Prostate gland (tissue), 2 donors: Measurements from ENCODE around the gene FHIT. TPM values are rescaled to one million over a fixed set of nuclear protein-coding genes. Genes with fewer than 3 reads are reported as not detected.

Experiments
- DNase-seq: peaks from one replicate; pipeline ENCODE4 v3.0.0-alpha.2; 2019; ENCODE audit warnings: low spot score
- H3K27ac ChIP-seq, 2 donors: fragments of 200-600 bp; sonication (generic); 2 replicates each; pipeline ENCODE4 v1.5.1; 2017 to 2019
- H3K27me3 ChIP-seq: fragments of 200-600 bp; sonication (generic); replicated peaks from 2 replicates; pipeline ENCODE4 v1.5.1; 2019; ENCODE audit not compliant: insufficient read depth
- H3K36me3 ChIP-seq, 2 donors: fragments of 200-600 bp; sonication (generic); 1 replicate in 1 of 2; 2 replicates in 1 of 2; pipeline versions ENCODE4 v1.5.1 to v1.8.1; 2017 to 2019
- H3K4me1 ChIP-seq: fragments of 200-600 bp; sonication (generic); replicated peaks from 2 replicates; pipeline ENCODE4 v1.5.1; 2019
- H3K4me3 ChIP-seq, 2 donors: fragments of 200-600 bp; sonication (generic); 2 replicates each; pipeline ENCODE4 v1.5.1; 2017 to 2019
- H3K9me3 ChIP-seq: fragments of 200-600 bp; sonication (generic); 2 replicates; pipeline ENCODE4 v1.5.1; 2017
- CTCF ChIP-seq, 4 experiments: fragments of 200-600 bp in 2 of 4; fragments of 450-650 bp in 2 of 4; sonication (generic) in 2 of 4; IDR thresholded peaks; 1 replicate in 3 of 4; 2 replicates in 1 of 4; pipeline ENCODE4 v1.5.1; 2016 to 2019; ENCODE audit warnings: antibody characterized with exemption in 4 of 4, mild to moderate bottlenecking in 2 of 4, moderate library complexity in 2 of 4
- POLR2A ChIP-seq: fragments of 450-650 bp; IDR thresholded peaks from one replicate; pipeline ENCODE4 v1.6.1; 2016; ENCODE audit warnings: antibody characterized with exemption, mild to moderate bottlenecking
- POLR2AphosphoS5 ChIP-seq: sonication (generic); formaldehyde crosslinking; IDR thresholded peaks from one replicate; pipeline ENCODE4 v1.6.1; 2017; ENCODE audit warnings: antibody characterized with exemption
- whole genome bisulfite sequencing: methylation state at CpG from one replicate; pipeline ENCODE4 v1.1.5; 2018; 5-methylcytosine and 5-hydroxymethylcytosine counted together
- intact Hi-C: fragments of 100-400 bp; cut with DNase I; formaldehyde crosslinking; loops from one replicate; pipeline ENCODE4 v1.14.2; 2022
- total RNA-seq, 2 donors: library from RNA; depleted of rRNA; stranded (reverse); fragments of >200 nt; gene quantifications; one replicate each; pipeline ENCODE4 v1.1.0, GENCODE V29; 2016

Gene FHIT
- total RNA-seq, 2 donors from 2014 or later, result 6.4 to 10.4 TPM

- Histone ChIP-seq H3K4me3 (no peak overlapping the region), H3K9me3 (no peaks in the 10 kb centered on the region), H3K4me1 (no peaks in the 10 kb centered on the region), H3K27me3 (no peaks in the 10 kb centered on the region), H3K27ac (no peak overlapping the region), H3K36me3 (no peaks in the 10 kb centered on the region)
- intact Hi-C loops, result no loop called here
- no peak for DNase-seq
- WGBS, result 29% methylated on average over 2 of the region's 2 CpGs
- TF ChIP-seq CTCF (IDR thresholded peaks at IDR 0.05), result no peak
- TF ChIP-seq POLR2A, result no peak
- no peak for TF ChIP-seq POLR2AphosphoS5
These were observed 988.7 kb downstream of the FHIT start for GRCh38 chr3:60262546-60262945.

- no peak for DNase-seq
- Histone ChIP-seq H3K4me1 (no peaks in the 10 kb centered on the region), H3K9me3 (no peaks in the 10 kb centered on the region), H3K27me3 (no peaks in the 10 kb centered on the region), H3K27ac (no peak overlapping the region), H3K4me3 (no peak overlapping the region), H3K36me3 (no peaks in the 10 kb centered on the region)
- 69% methylated on average over 5 of the region's 5 CpGs for WGBS
- intact Hi-C loops, result no loop called here
- TF ChIP-seq POLR2AphosphoS5 (no peak), POLR2A (no peak), CTCF (IDR thresholded peaks at IDR 0.05) (no peak)
These were observed 990.7 kb downstream of the FHIT start for GRCh38 chr3:60260546-60260945.

GRCh38 chr3:60250810-60251209, 1000.4 kb downstream of the FHIT start:
- Histone ChIP-seq H3K27me3 (no peaks in the 10 kb centered on the region), H3K4me3 (no peak overlapping the region), H3K9me3 (no peaks in the 10 kb centered on the region), H3K4me1 (no peaks in the 10 kb centered on the region), H3K36me3 (no peaks in the 10 kb centered on the region), H3K27ac (no peak overlapping the region)
- no peak for DNase-seq
- intact Hi-C loops, result no loop called here
- WGBS, result 52% methylated on average over 3 of the region's 3 CpGs
- TF ChIP-seq CTCF (IDR thresholded peaks at IDR 0.05) (no peak), POLR2AphosphoS5 (no peak), POLR2A (no peak)

GRCh38 chr3:60250206-60250605, 1001.0 kb downstream of the FHIT start:
- Histone ChIP-seq H3K27me3 (no peaks in the 10 kb centered on the region), H3K27ac (no peak overlapping the region), H3K36me3 (no peaks in the 10 kb centered on the region), H3K9me3 (no peaks in the 10 kb centered on the region), H3K4me1 (no peaks in the 10 kb centered on the region), H3K4me3 (no peak overlapping the region)
- TF ChIP-seq CTCF (IDR thresholded peaks at IDR 0.05) (no peak), POLR2AphosphoS5 (no peak), POLR2A (no peak)
- intact Hi-C loops, result no loop called here
- WGBS, result 74% methylated on average over 2 of the region's 2 CpGs
- no peak for DNase-seq

GRCh38 chr3:60246361-60246760, 1004.9 kb downstream of the FHIT start:
- Histone ChIP-seq H3K27ac (no peak overlapping the region), H3K9me3 (no peaks in the 10 kb centered on the region), H3K4me3 (no peak overlapping the region), H3K36me3 (no peaks in the 10 kb centered on the region), H3K4me1 (no peaks in the 10 kb centered on the region), H3K27me3 (no peaks in the 10 kb centered on the region)
- TF ChIP-seq CTCF (IDR thresholded peaks at IDR 0.05), result no peak
- no peak for TF ChIP-seq POLR2A
- TF ChIP-seq POLR2AphosphoS5, result no peak
- WGBS, result 90% methylated on average over 4 of the region's 4 CpGs
- DNase-seq, result no peak
- intact Hi-C loops, result no loop called here
